ENCODE measurements around the gene PHACTR1.

Gene PHACTR1

DNA sequence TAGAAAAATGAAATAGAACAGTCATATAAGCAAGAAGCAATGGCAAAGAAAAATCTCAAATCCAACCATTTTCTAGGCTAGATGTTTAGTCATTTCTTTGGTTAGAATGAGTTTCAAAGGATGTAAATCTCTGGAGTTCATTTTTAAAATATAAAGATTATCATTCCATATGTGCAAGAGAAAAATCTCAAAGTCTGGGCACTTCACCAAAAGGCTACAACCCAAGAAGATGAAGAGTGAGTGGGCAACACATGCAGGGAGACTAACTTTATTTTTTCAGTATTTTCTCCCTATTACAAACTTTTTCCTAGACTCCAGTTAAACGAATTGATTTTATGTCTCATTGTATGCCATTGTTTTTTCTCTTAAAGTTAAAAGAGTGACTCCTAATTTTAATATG, 83.6 kb downstream of the PHACTR1 start:
- Histone ChIP-seq H3K4me3 (ENCODE audit: low read depth, low read length) (no peak overlapping the region), H3K27ac (no peak overlapping the region), H3K79me2 (no peaks in the 10 kb centered on the region), H3K27me3 (ENCODE audit: control insufficient read depth, insufficient read depth, low read length) (no peaks in the 10 kb centered on the region), H2AFZ (no peak overlapping the region), H3K36me3 (ENCODE audit: control insufficient read depth, insufficient read depth, low read length) (no peaks in the 10 kb centered on the region), H3K4me2 (ENCODE audit: low read length) (no peak overlapping the region), H3K9ac (no peak overlapping the region), H3K9me3 (ENCODE audit: control insufficient read depth, low read length) (no peaks in the 10 kb centered on the region), H3K4me1 (no peaks in the 10 kb centered on the region)
- TF ChIP-seq CTCF (IDR thresholded peaks at IDR 0.05): no peak

GRCh38 chr6:12801141-12801540, 84.6 kb downstream of the PHACTR1 start:
- no peak for TF ChIP-seq CTCF (IDR thresholded peaks at IDR 0.05)
- H3K4me1 ChIP-seq: no peaks in the 10 kb centered on the region
- H3K4me2 ChIP-seq (ENCODE audit: low read length): no peak overlapping the region
- no peaks in the 10 kb centered on the region for H3K27me3 ChIP-seq (ENCODE audit: control insufficient read depth, insufficient read depth, low read length)
- H3K27ac ChIP-seq: no peak overlapping the region
- H2AFZ ChIP-seq: no peak overlapping the region
- no peak overlapping the region for H3K9ac ChIP-seq
- H3K36me3 ChIP-seq (ENCODE audit: control insufficient read depth, insufficient read depth, low read length): no peaks in the 10 kb centered on the region
- H3K9me3 ChIP-seq (ENCODE audit: control insufficient read depth, low read length): no peaks in the 10 kb centered on the region
- H3K79me2 ChIP-seq: no peaks in the 10 kb centered on the region
- H3K4me3 ChIP-seq (ENCODE audit: low read depth, low read length): no peak overlapping the region

- no peak overlapping the region for H3K27ac ChIP-seq
- no peak overlapping the region for H2AFZ ChIP-seq
- H3K4me2 ChIP-seq (ENCODE audit: low read length): no peak overlapping the region
- H3K4me3 ChIP-seq (ENCODE audit: low read depth, low read length): no peak overlapping the region
- no peak for TF ChIP-seq CTCF (IDR thresholded peaks at IDR 0.05)
- H3K27me3 ChIP-seq (ENCODE audit: control insufficient read depth, insufficient read depth, low read length): no peaks in the 10 kb centered on the region
- H3K79me2 ChIP-seq: no peaks in the 10 kb centered on the region
- H3K4me1 ChIP-seq: no peaks in the 10 kb centered on the region
- H3K9me3 ChIP-seq (ENCODE audit: control insufficient read depth, low read length): no peaks in the 10 kb centered on the region
- no peaks in the 10 kb centered on the region for H3K36me3 ChIP-seq (ENCODE audit: control insufficient read depth, insufficient read depth, low read length)
- no peak overlapping the region for H3K9ac ChIP-seq
Observed at GRCh38 chr6:12802440-12802839, 85.9 kb downstream of the PHACTR1 start.

GRCh38 chr6:12803486-12803885, 86.9 kb downstream of the PHACTR1 start:
- Histone ChIP-seq H3K4me3 (ENCODE audit: low read depth, low read length) (no peak overlapping the region), H2AFZ (no peak overlapping the region), H3K27me3 (ENCODE audit: control insufficient read depth, insufficient read depth, low read length) (no peaks in the 10 kb centered on the region), H3K4me1 (no peaks in the 10 kb centered on the region), H3K9me3 (ENCODE audit: control insufficient read depth, low read length) (no peaks in the 10 kb centered on the region), H3K36me3 (ENCODE audit: control insufficient read depth, insufficient read depth, low read length) (no peaks in the 10 kb centered on the region), H3K9ac (no peak overlapping the region), H3K27ac (no peak overlapping the region), H3K79me2 (no peaks in the 10 kb centered on the region), H3K4me2 (ENCODE audit: low read length) (no peak overlapping the region)
- no peak for TF ChIP-seq CTCF (IDR thresholded peaks at IDR 0.05)

DNA sequence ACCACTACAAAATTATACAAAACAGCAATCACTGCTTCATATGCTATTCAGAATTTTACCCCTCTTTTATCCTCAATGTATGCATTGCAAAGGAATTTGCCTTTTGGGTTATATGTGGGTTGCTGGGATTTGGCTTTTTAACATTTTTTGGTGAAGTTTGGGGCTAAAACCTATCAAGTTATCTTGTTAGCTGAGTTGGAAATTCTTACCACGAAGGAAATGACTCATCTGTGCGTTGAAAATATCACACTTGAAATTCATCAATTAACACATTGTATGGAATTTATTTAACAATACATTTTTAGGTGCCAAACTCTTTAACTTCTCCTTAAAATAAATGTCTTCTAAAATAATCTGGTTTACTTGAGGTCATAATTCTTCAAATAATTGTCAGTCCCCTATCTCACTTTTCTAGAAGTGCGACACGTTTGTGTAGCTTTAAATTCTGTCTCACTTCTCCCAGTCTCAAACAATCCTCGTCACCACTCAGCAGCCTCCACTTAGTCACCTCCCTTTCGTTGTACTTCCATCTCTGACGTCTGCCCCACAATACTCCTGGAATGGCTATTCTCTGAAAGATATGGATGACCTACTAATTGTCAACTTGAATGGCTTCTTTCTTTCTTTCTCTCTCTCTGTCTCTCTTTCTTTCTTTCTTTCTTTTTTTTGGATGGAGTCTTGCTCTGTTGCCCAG, 88.5 kb downstream of the PHACTR1 start:
- no peaks in the 10 kb centered on the region for H3K27me3 ChIP-seq (ENCODE audit: control insufficient read depth, insufficient read depth, low read length)
- TF ChIP-seq CTCF (IDR thresholded peaks at IDR 0.05): no peak
- no peaks in the 10 kb centered on the region for H3K9me3 ChIP-seq (ENCODE audit: control insufficient read depth, low read length)
- no peak overlapping the region for H3K9ac ChIP-seq
- H3K4me1 ChIP-seq: no peaks in the 10 kb centered on the region
- H2AFZ ChIP-seq: no peak overlapping the region
- H3K27ac ChIP-seq: no peak overlapping the region
- H3K79me2 ChIP-seq: no peaks in the 10 kb centered on the region
- no peak overlapping the region for H3K4me3 ChIP-seq (ENCODE audit: low read depth, low read length)
- H3K4me2 ChIP-seq (ENCODE audit: low read length): no peak overlapping the region
- no peaks in the 10 kb centered on the region for H3K36me3 ChIP-seq (ENCODE audit: control insufficient read depth, insufficient read depth, low read length)
